Ovary (tissue), 3 donors: Measurements from ENCODE around the gene CASP14.

Experiments used
- EP300 ChIP-seq: sonication (generic); formaldehyde crosslinking; IDR thresholded peaks from one replicate; pipeline ENCODE4 v1.6.1; 2017; ENCODE audit warnings: antibody characterized with exemption
- POLR2A ChIP-seq: fragments of 450-650 bp; IDR thresholded peaks from one replicate; pipeline ENCODE4 v1.6.1; 2017; ENCODE audit warnings: antibody characterized with exemption, mild to moderate bottlenecking, moderate library complexity
- TF ChIP-seq, protein P1 (sequence below), 3 donors: fragments of 450-650 bp in 2 of 3; fragments of 200-600 bp in 1 of 3; IDR thresholded peaks; one replicate each; pipeline versions ENCODE4 v1.5.1 to v1.8.0; 2016 to 2022; ENCODE audit warnings: antibody characterized with exemption in 3 of 3, mild to moderate bottlenecking in 1 of 3
- donor health status: DM: no; HTN: no; CAD: no.

DNA sequence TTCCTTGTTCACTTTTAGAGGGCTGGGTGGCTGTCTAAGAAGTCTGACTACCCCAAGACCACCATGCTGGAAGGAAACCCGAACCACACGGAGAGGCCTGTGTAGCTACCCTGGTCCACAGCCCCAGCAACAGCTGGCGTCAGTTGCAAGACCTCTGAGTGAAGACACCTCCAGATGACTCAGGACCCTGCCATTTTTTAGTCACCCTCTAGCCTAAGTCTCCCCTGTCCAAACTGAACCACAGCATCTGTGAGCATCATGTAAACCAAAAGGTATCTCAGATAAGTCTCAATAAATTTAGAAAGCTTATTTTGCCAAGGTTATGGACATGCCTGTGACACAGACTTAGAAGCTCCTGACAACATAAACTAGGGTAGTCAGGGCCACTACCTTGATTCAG is 55.8 kb downstream of the CASP14 start:
- TF ChIP-seq, protein P1, sequence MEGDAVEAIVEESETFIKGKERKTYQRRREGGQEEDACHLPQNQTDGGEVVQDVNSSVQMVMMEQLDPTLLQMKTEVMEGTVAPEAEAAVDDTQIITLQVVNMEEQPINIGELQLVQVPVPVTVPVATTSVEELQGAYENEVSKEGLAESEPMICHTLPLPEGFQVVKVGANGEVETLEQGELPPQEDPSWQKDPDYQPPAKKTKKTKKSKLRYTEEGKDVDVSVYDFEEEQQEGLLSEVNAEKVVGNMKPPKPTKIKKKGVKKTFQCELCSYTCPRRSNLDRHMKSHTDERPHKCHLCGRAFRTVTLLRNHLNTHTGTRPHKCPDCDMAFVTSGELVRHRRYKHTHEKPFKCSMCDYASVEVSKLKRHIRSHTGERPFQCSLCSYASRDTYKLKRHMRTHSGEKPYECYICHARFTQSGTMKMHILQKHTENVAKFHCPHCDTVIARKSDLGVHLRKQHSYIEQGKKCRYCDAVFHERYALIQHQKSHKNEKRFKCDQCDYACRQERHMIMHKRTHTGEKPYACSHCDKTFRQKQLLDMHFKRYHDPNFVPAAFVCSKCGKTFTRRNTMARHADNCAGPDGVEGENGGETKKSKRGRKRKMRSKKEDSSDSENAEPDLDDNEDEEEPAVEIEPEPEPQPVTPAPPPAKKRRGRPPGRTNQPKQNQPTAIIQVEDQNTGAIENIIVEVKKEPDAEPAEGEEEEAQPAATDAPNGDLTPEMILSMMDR (IDR thresholded peaks at IDR 0.05), result no peak
- TF ChIP-seq POLR2A (no peak), EP300 (no peak)
